ENCODE measurements around the gene NEDD8.

The NEDD8 gene

GRCh38 chr14:24195186-24196070 is 36.7 kb downstream of the NEDD8 start, which contains the start of gene TM9SF1:
Gene TM9SF1, minus strand, starts transcription at chr14:24195441. Its CDS starts 422 bp downstream, at chr14:24195019.
- H3K4me3 ChIP-seq (ENCODE audit: low read length) = peak within 1 kb of the TSS; percentile 69

GRCh38 chr14:24194873-24195185 is 37.3 kb downstream of the NEDD8 start:
- H3K4me3 ChIP-seq (ENCODE audit: low read length) = peak overlapping the region; percentile 69; the same call in 1 of the 2 replicates
- TF ChIP-seq ZNF274 (IDR thresholded peaks at IDR 0.05; ENCODE audit: low read depth, low read length) = no peak

More at GRCh38 chr14:24195186-24196070, 36.7 kb downstream of the NEDD8 start, which contains the start of gene TM9SF1:
- TF ChIP-seq ZNF274 (IDR thresholded peaks at IDR 0.05; ENCODE audit: low read depth, low read length) = no peak

GRCh38 chr14:24194186-24194872 is 37.8 kb downstream of the NEDD8 start:
- H3K4me3 ChIP-seq (ENCODE audit: low read length) = peak overlapping the region; percentile 69; the same call in 1 of the 2 replicates
- TF ChIP-seq ZNF274 (IDR thresholded peaks at IDR 0.05; ENCODE audit: low read depth, low read length) = no peak

- no peak for TF ChIP-seq ZNF274 (IDR thresholded peaks at IDR 0.05; ENCODE audit: low read depth, low read length)
These were observed 39.2 kb downstream of the NEDD8 start for GRCh38 chr14:24192933-24193332.

GRCh38 chr14:24190416-24190815 is 41.8 kb downstream of the NEDD8 start:
- no peak overlapping the region for H3K4me3 ChIP-seq (ENCODE audit: low read length)
- no peak for TF ChIP-seq ZNF274 (IDR thresholded peaks at IDR 0.05; ENCODE audit: low read depth, low read length)

More at GRCh38 chr14:24192933-24193332, 39.2 kb downstream of the NEDD8 start:
- H3K4me3 ChIP-seq (ENCODE audit: low read length) = no peak overlapping the region

- no peak overlapping the region for H3K4me3 ChIP-seq (ENCODE audit: low read length)
- TF ChIP-seq ZNF274 (IDR thresholded peaks at IDR 0.05; ENCODE audit: low read depth, low read length) = no peak
These were observed 42.7 kb downstream of the NEDD8 start for GRCh38 chr14:24189460-24189859.

GRCh38 chr14:24189059-24189375 is 43.1 kb downstream of the NEDD8 start:
- TF ChIP-seq ZNF274 (IDR thresholded peaks at IDR 0.05; ENCODE audit: low read depth, low read length) = no peak
- no peak overlapping the region; the same call in 1 of the 2 replicates for H3K4me3 ChIP-seq (ENCODE audit: low read length)

GRCh38 chr14:24188251-24189058 is 43.7 kb downstream of the NEDD8 start, which contains the start of gene IPO4:
Gene IPO4, minus strand, starts transcription at chr14:24188816. Its CDS starts 29 bp downstream, at chr14:24188787.
- no peak for TF ChIP-seq ZNF274 (IDR thresholded peaks at IDR 0.05; ENCODE audit: low read depth, low read length)
- peak within 1 kb of the TSS; percentile 72 for H3K4me3 ChIP-seq (ENCODE audit: low read length)

GRCh38 chr14:24187539-24187915 is 44.6 kb downstream of the NEDD8 start:
- no peak for TF ChIP-seq ZNF274 (IDR thresholded peaks at IDR 0.05; ENCODE audit: low read depth, low read length)
- H3K4me3 ChIP-seq (ENCODE audit: low read length) = peak overlapping the region; percentile 72

- TF ChIP-seq ZNF274 (IDR thresholded peaks at IDR 0.05; ENCODE audit: low read depth, low read length) = no peak
- H3K4me3 ChIP-seq (ENCODE audit: low read length) = no peak overlapping the region; the same call in 1 of the 2 replicates
These were observed 45.2 kb downstream of the NEDD8 start for GRCh38 chr14:24186831-24187538.

- no peak for TF ChIP-seq ZNF274 (IDR thresholded peaks at IDR 0.05; ENCODE audit: low read depth, low read length)
These were observed 46.4 kb downstream of the NEDD8 start for GRCh38 chr14:24185741-24186140.

GRCh38 chr14:24185026-24185425 is 47.1 kb downstream of the NEDD8 start:
- TF ChIP-seq ZNF274 (IDR thresholded peaks at IDR 0.05; ENCODE audit: low read depth, low read length) = no peak
- no peak overlapping the region for H3K4me3 ChIP-seq (ENCODE audit: low read length)

More at GRCh38 chr14:24185741-24186140, 46.4 kb downstream of the NEDD8 start:
- no peak overlapping the region for H3K4me3 ChIP-seq (ENCODE audit: low read length)
